ENCODE measurements around the gene ECHS1.

DNA sequence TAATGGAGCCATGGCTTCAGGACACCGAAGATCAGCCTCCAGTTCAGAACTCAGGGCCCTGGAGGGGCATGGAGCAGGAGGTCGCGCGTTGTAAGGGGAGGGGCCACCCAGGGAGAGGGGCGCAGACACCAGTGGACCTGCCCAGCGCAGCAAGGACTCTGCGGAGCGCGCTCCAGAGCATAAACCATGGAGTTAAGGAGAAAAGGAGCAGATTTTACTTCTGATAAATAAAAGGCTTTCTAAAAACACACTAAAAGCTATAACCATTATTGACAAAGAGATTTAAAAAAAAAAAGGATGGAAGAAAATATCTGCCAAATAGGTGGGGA is 47.0 kb downstream of the ECHS1 start:
- TF ChIP-seq, protein P1, sequence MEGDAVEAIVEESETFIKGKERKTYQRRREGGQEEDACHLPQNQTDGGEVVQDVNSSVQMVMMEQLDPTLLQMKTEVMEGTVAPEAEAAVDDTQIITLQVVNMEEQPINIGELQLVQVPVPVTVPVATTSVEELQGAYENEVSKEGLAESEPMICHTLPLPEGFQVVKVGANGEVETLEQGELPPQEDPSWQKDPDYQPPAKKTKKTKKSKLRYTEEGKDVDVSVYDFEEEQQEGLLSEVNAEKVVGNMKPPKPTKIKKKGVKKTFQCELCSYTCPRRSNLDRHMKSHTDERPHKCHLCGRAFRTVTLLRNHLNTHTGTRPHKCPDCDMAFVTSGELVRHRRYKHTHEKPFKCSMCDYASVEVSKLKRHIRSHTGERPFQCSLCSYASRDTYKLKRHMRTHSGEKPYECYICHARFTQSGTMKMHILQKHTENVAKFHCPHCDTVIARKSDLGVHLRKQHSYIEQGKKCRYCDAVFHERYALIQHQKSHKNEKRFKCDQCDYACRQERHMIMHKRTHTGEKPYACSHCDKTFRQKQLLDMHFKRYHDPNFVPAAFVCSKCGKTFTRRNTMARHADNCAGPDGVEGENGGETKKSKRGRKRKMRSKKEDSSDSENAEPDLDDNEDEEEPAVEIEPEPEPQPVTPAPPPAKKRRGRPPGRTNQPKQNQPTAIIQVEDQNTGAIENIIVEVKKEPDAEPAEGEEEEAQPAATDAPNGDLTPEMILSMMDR (IDR thresholded peaks at IDR 0.05 in 4 of 5, conservative IDR thresholded peaks at IDR 0.05 in 1 of 5) = no peak
- no peak for TF ChIP-seq POLR2A (IDR thresholded peaks at IDR 0.05)

All from gastrocnemius medialis (tissue), 4 donors.